Activated CD4-positive, CD25-positive, alpha-beta regulatory T cell treated with anti-CD3 and anti-CD28 coated beads, Interleukin-2, amount 50 U/mL, for 72 hours (primary cell): ENCODE results near the gene RAB43.
"Not testable (repeated sequence)": the region's sequence is repeated elsewhere in the genome, so short reads cannot be mapped to it uniquely, and the experiment has no call there.

Experiments used
- DNase-seq: peaks from one replicate; pipeline ENCODE4 v3.0.0; 2021

Gene RAB43

GRCh38 chr3:129121016-129121791 is 400 bp downstream of the RAB43 start:
- peak; percentile 66 for DNase-seq

GRCh38 chr3:129120254-129121004 is 1.2 kb downstream of the RAB43 start:
- DNase-seq, result peak; percentile 87

GRCh38 chr3:129119365-129120100 is 2.1 kb downstream of the RAB43 start:
- DNase-seq, result peak; percentile 56

GRCh38 chr3:129118745-129119144 is 2.9 kb downstream of the RAB43 start:
- DNase-seq, result no peak

- DNase-seq, result no peak
Measured at GRCh38 chr3:129117134-129117533, 4.5 kb downstream of the RAB43 start.

- DNase-seq, result no peak
Measured at GRCh38 chr3:129116482-129116946, 5.1 kb downstream of the RAB43 start.

- no peak for DNase-seq
Measured at GRCh38 chr3:129114455-129114854, 7.1 kb downstream of the RAB43 start.

- no peak for DNase-seq
Measured at GRCh38 chr3:129112308-129113052, 9.1 kb downstream of the RAB43 start.

- not testable (repeated sequence) for DNase-seq
Measured at GRCh38 chr3:129111076-129111780, 10.4 kb downstream of the RAB43 start.

- no peak for DNase-seq
Measured at GRCh38 chr3:129107793-129108192, 13.8 kb downstream of the RAB43 start.

- DNase-seq, result no peak
Measured at GRCh38 chr3:129106866-129107565, 14.6 kb downstream of the RAB43 start.

GRCh38 chr3:129106320-129106719 is 15.3 kb downstream of the RAB43 start:
- no peak for DNase-seq

- DNase-seq, result no peak
Measured at GRCh38 chr3:129105862-129106261, 15.7 kb downstream of the RAB43 start.

GRCh38 chr3:129104498-129105079 is 17.0 kb downstream of the RAB43 start:
- DNase-seq, result no peak

- no peak for DNase-seq
Measured at GRCh38 chr3:129104051-129104450, 17.6 kb downstream of the RAB43 start.

GRCh38 chr3:129103296-129103695 is 18.3 kb downstream of the RAB43 start:
- DNase-seq, result no peak

GRCh38 chr3:129101370-129102138 is 20.1 kb downstream of the RAB43 start:
- no peak for DNase-seq

- DNase-seq, result no peak
Measured at GRCh38 chr3:129100274-129100673, 21.3 kb downstream of the RAB43 start.

GRCh38 chr3:129095285-129095684 is 26.3 kb downstream of the RAB43 start:
- no peak for DNase-seq

- not testable (repeated sequence) for DNase-seq
Measured at GRCh38 chr3:129088312-129088711, 33.3 kb downstream of the RAB43 start.
